ENCODE measurements around the gene ZAR1L.
"Not testable (repeated sequence)": the region's sequence is repeated elsewhere in the genome, so short reads cannot be mapped to it uniquely, and the experiment has no call there.

ZAR1L gene, protein sequence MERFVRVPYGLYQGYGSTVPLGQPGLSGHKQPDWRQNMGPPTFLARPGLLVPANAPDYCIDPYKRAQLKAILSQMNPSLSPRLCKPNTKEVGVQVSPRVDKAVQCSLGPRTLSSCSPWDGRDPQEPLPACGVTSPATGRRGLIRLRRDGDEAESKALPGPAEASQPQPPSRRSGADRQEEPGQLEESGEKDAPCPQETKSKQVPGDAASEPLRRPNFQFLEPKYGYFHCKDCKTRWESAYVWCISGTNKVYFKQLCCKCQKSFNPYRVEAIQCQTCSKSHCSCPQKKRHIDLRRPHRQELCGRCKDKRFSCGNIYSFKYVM

DNA sequence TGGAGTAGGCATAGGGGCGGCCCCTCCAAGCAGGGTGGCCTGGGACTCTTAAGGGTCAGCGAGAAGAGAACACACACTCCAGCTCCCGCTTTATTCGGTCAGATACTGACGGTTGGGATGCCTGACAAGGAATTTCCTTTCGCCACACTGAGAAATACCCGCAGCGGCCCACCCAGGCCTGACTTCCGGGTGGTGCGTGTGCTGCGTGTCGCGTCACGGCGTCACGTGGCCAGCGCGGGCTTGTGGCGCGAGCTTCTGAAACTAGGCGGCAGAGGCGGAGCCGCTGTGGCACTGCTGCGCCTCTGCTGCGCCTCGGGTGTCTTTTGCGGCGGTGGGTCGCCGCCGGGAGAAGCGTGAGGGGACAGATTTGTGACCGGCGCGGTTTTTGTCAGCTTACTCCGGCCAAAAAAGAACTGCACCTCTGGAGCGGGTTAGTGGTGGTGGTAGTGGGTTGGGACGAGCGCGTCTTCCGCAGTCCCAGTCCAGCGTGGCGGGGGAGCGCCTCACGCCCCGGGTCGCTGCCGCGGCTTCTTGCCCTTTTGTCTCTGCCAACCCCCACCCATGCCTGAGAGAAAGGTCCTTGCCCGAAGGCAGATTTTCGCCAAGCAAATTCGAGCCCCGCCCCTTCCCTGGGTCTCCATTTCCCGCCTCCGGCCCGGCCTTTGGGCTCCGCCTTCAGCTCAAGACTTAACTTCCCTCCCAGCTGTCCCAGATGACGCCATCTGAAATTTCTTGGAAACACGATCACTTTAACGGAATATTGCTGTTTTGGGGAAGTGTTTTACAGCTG lies at the start of gene ZAR1L, which contains the start of gene BRCA2:
Gene ZAR1L, minus strand, starts transcription at position 126 of the 790 bp plus-strand sequence. CDS start 3,438 bp downstream, outside the sequence.
Gene BRCA2, plus strand, starts transcription at position 271 of the 790 bp plus-strand sequence. CDS start 953 bp downstream, outside the sequence.
- peak; percentile 66 for DNase-seq

DNA sequence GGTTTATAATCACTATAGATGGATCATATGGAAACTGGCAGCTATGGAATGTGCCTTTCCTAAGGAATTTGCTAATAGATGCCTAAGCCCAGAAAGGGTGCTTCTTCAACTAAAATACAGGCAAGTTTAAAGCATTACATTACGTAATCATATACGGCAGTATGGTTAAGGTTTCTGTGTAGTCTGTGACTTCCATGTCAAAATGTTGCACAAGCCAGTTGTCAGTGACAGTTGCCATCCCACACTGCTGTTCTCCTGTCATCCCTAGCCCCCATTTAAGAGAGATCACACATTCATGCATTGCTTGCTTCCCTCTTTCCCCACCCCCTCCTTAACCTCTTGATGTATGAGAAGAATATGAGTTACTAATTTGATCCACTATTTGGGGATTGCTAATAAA lies 47.4 kb upstream of the ZAR1L start:
- DNase-seq: no peak

DNA sequence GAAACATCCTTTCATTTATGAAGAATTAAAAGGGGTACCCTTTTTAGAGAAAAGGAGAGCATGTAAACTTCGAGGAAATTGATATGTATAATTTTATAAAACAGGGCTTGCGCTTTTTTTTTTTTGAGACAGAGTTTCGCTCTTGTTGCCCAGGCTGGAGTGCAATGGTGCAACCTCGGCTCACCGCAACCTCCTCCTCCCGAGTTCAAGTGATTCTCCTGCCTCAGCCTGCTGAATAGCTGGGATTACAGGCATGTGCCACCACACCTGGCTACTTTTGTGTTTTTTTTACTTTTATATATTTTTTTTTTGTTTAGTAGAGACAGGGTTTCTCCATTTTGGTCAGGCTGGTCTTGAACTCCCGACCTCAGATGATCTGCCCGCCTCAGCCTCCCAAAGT lies 40.8 kb upstream of the ZAR1L start:
- DNase-seq: not testable (repeated sequence)

DNA sequence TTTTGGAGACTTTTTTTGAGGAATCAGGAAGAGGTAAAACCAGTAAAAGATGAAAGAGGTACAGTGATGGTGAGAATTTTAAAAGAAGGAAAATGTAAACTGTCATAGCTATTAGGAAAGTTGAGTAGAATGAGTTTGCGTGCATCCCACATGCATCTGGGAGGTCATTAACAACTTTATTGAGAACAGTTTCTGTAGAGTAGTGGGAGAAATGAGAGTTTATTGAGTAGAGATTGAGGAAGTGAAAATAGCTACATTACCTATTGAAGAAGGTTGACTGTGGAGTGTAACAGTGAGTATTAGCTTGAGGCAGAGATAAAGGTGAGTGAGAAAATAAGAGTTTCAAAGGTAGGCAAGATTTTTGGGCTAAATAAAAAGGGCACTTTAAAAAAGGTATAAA lies 38.9 kb upstream of the ZAR1L start:
- DNase-seq: no peak

DNA sequence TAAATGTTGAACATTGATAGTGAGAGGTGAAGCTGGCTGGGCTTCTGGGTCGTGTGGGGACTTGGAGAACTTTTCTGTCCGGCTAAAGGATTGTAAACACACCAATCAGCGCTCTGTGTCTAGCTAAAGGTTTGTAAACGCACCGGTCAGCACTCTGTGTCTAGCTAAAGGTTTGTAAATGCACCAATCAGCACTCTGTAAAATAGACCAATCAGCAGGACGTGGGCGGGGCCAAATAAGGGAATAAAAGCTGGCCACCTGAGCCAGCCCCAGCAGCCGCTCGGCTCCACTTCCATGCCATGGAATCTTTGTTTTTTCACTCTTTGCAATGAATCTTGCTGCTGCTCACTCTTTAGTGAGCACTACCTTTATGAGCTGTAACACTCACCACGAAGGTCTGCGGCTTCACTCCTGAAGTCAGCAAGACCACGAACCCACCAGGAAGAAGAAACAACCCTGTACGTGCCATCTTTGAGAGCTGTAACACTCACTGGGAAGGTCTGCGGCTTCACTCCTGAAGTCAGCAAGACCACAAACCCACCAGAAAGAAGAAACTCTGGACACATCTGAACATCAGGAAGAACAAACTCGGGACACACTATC lies 35.8 kb upstream of the ZAR1L start:
- not testable (repeated sequence) for DNase-seq

DNA sequence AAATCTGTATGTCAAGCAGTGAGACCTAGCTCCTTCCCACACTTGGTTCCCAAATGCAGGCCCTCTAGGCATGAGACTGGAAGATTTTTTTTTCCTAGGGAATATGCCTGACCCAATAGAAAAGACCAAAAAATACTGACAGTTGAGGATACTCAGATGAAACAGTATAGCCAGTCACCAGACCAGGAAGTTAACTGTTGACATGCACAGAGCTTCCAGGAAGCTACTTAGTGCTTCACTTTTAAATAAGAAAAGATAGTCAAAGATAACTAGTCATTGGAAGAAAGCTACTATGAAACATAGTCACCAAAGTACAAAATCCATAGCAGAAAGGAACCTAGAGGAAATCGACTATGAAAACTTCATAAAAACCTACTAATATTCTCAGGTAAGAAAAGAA lies 32.5 kb upstream of the ZAR1L start:
- DNase-seq: no peak

DNA sequence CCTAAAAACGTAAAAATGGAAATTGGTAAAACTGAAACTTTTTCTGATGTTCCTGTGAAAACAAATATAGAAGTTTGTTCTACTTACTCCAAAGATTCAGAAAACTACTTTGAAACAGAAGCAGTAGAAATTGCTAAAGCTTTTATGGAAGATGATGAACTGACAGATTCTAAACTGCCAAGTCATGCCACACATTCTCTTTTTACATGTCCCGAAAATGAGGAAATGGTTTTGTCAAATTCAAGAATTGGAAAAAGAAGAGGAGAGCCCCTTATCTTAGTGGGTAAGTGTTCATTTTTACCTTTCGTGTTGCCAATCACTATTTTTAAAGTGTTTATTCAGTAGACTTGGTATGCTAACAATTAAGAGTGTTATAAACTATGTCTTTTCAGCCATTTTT lies 25.8 kb upstream of the ZAR1L start:
- no peak for DNase-seq

DNA sequence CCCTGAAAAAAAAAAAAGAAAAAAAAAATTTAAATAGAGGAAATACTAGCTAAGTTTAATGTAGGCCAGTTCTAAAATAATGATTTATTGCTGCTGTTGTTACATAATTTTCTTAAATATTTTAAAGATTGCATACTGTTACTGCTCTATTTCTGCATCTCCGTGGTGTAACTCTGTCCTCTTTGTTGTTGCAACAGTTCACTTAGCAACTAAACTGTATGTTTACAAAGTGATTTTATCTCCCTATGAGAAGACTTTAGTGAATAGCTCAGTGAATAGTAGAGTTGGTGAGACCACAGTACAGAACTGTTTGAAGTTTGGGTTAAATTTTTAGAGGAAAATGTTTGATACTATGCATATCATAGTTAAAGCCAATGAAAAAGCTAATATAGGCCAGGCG lies 19.5 kb upstream of the ZAR1L start:
- DNase-seq: no peak

DNA sequence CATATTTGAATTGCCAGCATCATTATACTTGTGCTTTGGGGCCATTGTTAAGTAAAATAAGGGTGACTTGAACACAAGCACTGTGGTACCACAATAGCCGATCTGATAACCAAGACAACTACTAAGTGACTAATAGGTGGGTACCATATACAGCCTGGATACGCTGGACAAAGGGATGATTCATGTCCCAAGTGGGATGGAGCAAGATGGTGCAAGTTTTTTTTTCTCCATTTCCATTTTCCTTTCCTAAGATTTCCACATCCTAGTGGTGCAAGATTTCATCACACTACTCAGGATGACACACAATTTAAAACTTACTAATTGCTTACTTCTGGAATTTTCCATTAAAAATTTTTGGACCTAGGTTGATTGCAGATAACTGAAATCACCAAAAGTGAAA lies 15.3 kb upstream of the ZAR1L start:
- DNase-seq: no peak

DNA sequence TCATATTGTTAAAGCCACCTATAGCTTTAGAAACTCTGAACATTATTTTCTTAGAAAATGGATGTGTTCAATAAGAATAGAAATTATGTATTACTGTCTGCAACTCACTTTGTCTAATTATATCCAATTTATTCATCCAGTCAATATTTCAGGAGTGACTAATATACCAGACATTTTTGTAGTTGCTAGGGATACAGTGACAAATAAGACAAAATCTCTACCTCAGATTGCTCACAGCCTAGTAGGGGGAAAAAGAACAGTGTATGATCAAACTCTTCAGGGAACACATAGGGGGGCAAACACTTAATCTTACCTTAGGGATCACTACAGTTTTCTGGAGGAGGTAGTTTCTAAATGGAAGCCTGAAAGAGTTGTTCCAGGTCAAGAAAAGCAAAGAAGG lies 8.7 kb upstream of the ZAR1L start:
- no peak for DNase-seq

DNA sequence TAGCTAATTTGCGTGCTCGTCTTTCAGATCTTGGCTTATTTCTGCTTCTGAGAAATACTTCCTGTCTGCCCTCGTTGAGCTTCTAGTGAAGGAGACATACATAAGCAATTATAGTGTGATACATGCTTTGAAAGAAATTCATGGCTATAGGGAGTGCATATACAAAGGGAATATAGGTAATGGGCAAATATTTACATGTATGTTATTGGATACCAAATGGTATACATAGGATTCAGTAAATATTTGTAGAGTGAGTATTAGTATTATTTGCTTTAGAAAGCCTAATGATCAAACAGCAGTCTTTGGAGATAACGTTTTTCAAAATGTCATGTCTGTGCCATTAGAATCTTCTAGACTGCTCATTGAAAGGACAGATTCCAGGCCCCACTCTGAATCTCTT lies 5.4 kb upstream of the ZAR1L start:
- DNase-seq: no peak

DNA sequence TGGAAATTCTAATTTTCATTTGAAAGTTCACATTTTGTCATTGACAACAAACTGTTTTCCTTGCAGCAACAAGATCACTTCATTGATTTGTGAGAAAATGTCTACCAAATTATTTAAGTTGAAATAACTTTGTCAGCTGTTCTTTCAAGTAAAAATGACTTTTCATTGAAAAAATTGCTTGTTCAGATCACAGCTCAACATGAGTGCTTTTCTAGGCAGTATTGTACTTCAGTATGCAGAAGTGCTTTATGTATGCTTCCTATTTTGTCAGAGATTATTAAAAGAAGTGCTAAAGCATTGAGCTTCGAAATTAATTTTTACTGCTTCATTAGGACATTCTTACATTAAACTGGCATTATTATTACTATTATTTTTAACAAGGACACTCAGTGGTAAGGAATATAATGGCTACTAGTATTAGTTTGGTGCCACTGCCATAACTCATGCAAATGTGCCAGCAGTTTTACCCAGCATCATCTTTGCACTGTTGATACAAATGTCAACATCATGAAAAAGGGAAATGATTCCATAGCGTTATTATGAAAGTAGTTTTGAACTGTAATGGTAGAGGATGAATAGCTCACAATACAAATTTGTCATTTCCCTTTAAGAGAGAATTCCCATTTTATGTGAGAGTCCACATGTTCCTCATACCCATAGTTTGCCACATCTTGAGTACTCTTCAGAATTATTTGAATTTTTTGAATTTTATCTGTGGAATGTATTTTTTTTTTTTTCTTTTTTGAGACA lies 2.7 kb upstream of the ZAR1L start:
- DNase-seq: no peak

DNA sequence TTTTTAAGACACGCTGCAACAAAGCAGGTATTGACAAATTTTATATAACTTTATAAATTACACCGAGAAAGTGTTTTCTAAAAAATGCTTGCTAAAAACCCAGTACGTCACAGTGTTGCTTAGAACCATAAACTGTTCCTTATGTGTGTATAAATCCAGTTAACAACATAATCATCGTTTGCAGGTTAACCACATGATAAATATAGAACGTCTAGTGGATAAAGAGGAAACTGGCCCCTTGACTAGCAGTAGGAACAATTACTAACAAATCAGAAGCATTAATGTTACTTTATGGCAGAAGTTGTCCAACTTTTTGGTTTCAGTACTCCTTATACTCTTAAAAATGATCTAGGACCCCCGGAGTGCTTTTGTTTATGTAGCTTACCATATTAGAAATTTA lies 1.3 kb upstream of the ZAR1L start:
- DNase-seq: no peak

DNA sequence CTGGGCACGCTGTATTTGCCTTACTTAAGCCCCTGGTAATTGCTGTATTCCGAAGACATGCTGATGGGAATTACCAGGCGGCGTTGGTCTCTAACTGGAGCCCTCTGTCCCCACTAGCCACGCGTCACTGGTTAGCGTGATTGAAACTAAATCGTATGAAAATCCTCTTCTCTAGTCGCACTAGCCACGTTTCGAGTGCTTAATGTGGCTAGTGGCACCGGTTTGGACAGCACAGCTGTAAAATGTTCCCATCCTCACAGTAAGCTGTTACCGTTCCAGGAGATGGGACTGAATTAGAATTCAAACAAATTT lies 821 bp upstream of the ZAR1L start:
- no peak for DNase-seq

DNA sequence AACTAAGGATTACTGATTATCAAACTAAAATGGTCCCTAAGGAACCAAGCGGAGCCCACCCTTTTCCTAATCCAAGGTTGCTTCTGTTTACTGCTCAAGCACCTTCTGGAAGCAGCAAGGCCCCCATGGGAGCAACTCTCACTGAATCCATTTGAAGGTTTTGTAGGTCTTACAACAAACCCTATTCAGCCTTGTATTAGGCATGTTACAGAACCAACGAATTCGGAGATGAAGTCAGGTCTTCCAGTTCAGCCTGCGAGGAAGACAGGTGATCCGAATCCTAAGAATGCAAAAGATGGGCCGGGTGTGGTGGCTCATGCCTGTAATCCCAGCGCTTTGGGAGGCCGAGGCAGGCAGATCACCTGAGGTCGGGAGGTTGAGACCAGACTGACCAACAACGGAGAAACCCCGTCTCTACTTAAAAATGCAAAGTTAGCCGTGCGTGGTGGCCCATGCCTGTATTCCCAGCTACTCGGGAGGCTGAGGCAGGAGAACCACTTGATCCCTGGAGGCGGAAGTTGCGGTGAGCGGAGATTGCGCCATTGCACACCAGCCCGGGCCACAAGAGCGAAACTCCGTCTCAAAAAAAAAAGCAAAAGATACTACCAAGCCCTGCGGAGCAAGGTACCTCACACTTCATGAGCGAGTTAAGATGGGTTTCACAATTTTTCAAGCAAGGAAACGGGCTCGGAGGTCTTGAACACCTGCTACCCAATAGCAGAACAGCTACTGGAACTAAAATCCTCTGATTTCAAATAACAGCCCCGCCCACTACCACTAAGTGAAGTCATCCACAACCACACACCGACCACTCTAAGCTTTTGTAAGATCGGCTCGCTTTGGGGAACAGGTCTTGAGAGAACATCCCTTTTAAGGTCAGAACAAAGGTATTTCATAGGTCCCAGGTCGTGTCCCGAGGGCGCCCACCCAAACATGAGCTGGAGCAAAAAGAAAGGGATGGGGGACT lies 609 bp downstream of the ZAR1L start:
- no peak for DNase-seq

DNA sequence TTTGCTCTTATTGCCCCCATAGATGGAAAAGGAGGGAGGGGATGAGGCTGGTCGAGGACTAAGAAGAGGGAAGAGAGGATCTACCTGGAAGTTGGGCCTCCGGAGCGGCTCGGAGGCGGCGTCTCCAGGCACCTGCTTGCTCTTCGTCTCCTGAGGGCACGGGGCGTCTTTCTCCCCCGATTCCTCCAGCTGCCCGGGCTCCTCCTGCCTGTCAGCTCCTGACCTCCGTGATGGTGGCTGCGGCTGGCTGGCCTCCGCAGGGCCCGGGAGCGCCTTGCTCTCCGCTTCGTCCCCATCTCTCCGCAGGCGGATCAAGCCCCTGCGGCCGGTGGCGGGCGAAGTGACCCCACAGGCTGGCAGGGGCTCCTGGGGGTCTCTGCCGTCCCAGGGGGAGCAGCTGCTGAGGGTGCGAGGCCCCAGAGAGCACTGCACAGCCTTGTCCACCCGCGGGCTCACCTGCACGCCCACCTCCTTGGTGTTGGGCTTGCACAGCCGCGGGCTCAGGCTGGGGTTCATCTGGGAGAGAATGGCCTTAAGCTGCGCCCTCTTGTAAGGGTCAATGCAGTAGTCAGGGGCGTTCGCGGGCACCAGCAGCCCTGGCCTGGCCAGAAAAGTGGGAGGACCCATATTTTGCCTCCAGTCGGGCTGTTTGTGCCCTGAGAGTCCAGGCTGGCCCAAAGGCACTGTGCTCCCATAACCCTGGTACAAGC lies 3.8 kb downstream of the ZAR1L start:
- DNase-seq: no peak

DNA sequence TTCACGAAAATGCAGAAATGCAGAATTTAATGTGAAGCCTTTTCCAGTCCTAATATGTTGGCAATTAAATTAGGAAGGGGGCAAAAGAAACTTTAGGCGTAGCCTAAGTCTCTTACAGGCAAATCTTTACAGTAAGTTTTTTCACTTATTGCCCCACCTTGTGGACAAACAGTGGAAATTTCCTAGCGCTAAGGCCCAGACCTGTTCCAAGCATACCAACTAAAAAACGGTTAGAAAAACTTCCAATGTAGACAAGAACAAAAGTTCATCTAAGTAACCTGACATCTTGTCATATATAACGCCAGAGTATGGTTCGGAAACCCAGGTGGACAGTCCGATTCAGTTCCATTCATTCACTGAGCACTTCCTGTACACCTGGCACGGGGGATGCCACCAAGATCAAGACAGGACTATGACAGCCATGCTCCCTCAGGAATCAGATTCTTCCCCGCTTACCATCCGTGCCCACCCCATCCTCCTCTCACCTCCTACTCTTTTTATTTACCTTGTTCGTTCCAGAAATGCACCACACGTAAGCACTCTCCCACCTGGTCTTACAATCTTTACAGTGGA lies 4.9 kb downstream of the ZAR1L start:
- DNase-seq: no peak

DNA sequence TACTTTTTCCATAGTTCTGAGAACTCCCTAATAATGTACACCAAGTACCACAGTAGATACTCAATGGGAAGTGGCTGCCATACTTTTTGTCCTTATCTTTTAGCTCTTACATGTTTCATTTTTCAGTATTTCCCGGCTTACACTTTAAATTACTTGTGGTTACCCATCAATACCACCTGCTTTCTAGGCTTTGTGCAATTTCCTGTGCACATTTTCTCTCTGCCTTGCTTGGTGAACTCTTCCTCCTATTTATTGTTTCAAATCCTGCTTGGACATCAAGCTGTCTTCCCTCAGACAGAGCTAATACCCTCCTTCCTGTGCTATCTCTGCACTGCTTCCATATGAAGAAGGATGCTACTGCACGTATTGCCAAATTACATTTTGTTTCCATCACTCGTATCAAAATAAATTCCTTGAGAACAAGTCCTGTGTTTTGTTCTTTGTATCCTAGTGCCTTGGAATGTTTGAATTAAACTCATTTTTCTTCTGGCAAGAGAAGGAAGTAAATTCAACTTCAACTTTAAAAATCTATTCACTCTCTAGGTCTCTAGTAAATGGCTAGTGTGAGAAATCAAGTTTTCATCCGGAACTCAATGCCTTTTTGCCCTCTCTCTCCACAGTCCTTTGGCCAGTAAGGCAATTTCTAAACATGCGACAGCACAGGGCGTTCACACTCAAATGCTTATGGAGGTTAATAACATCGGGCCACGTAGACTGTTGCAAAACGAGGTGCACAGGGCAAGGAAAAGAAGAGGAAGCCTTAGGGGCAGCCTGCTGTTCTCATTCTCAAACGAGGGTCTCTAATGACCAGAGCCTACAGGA lies 5.6 kb downstream of the ZAR1L start:
- DNase-seq: no peak

DNA sequence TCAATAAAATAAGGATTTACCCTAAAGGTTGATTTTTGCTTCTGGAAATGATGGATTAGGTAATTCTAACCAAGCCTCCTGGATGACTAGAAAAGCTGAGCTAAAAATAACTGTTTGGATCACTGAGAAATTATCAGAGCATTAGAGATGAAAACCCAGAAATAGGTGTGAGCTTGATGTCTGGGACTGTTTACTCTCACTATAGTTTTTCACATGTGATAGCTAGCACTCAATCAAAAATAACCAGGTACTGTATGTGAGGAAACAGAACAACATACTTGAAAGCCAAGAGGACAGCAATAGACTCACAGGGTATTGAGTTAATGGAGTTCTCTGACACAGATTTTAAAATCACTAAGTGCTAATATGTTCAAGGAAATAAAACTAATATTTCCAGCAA lies 9.5 kb downstream of the ZAR1L start:
- no peak for DNase-seq

DNA sequence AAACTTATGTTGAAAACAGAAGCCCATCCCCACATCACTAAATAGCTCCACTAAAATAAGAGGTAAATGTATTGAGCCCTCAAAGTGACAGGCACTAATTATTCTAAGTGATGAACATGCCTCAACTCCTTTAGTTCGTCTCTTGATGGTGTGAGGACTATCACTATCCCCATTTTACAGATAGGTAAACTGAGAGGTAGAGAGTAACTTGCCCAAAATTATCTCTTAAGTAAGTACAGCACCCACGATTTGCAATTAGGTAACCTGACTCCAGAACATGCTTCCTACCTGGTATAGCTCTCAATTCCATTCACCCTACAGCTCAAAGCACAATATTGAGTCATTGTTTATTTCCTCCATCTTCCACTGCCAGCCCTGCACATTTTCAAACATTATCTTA lies 12.7 kb downstream of the ZAR1L start:
- DNase-seq: no peak
